Endothelial cell of umbilical vein (primary cell): ENCODE data around the gene ENOSF1. TPM values are rescaled to one million over a fixed set of nuclear protein-coding genes. Genes with fewer than 3 reads are reported as not detected.

Experiments
- BruUV-seq: library from RNA; stranded (reverse); fragments of 400-500 nt; replicated peaks from 2 replicates; lab custom pipeline; 2021; lab: Mats Ljungman, UMichigan
- CTCF ChIA-PET: fragments of 300-600, 350-600 bp; sonication (Branson Sonifier 250); formaldehyde crosslinking; loops from one replicate; lab custom pipeline; 2021; ENCODE audit warnings: antibody characterized with exemption, inconsistent platforms; lab: Charles Lee
- POLR2A ChIA-PET: fragments of 300-600, 350-600 bp; sonication (Branson Sonifier 250); formaldehyde crosslinking; loops from one replicate; lab custom pipeline; 2021; ENCODE audit warnings: antibody characterized with exemption, inconsistent platforms; lab: Charles Lee
- DNase-seq: peaks from one replicate; pipeline ENCODE4 v3.0.0-alpha.2; 2011; ENCODE audit warnings: low read depth, low spot score
- FAIRE-seq: peaks from 2 replicates; lab custom pipeline; 2011; peaks lifted over from hg19 to GRCh38; lab: Jason Lieb, UNC
- H2AFZ ChIP-seq: 2 replicates; pipeline ENCODE4 v1.6.0; 2012; ENCODE audit warnings: low read depth, low read length, control low read depth, inconsistent platforms
- H3K27ac ChIP-seq: 2 replicates; pipeline ENCODE4 v1.5.1; 2011; ENCODE audit warnings: low read depth, mild to moderate bottlenecking, control low read depth, low read length, moderate library complexity; ENCODE audit not compliant: insufficient read depth
- H3K27me3 ChIP-seq, 2 experiments: 2 replicates each; pipeline versions ENCODE4 v1.6.0 to v1.6.1; 2011; ENCODE audit warnings: low read length in 2 of 2, mixed read lengths in 1 of 2; ENCODE audit not compliant: control insufficient read depth in 2 of 2, insufficient read depth in 2 of 2
- H3K36me3 ChIP-seq, 2 experiments: 2 replicates in 1 of 2; 3 replicates in 1 of 2; pipeline ENCODE4 v1.5.1; 2011; ENCODE audit warnings: low read length in 2 of 2, mild to moderate bottlenecking in 1 of 2, moderate library complexity in 1 of 2; ENCODE audit not compliant: control insufficient read depth in 2 of 2, insufficient read depth in 2 of 2; ENCODE audit errors: extremely low read depth in 1 of 2
- H3K4me1 ChIP-seq: 3 replicates; pipeline ENCODE4 v1.5.1; 2011; ENCODE audit warnings: mild to moderate bottlenecking, low read length; ENCODE audit not compliant: control insufficient read depth, insufficient read depth; ENCODE audit errors: extremely low read depth
- H3K4me2 ChIP-seq: 2 replicates; pipeline ENCODE4 v1.6.1; 2011; ENCODE audit warnings: low read length, control low read depth, mixed read lengths; ENCODE audit not compliant: insufficient read depth
- H3K4me3 ChIP-seq, 3 experiments: fragments of 200-600 bp in 1 of 3; sonication (generic), shearing (Covaris generic) in 1 of 3; replicated peaks in 1 of 3; 2 replicates each; pipeline ENCODE4 v1.5.1; 2011 to 2016; ENCODE audit warnings: control low read depth in 3 of 3, low read length in 3 of 3, mild to moderate bottlenecking in 2 of 3, inconsistent platforms in 1 of 3, low read depth in 1 of 3, moderate library complexity in 1 of 3; ENCODE audit not compliant: insufficient read depth in 1 of 3
- H3K79me2 ChIP-seq: 2 replicates; pipeline ENCODE4 v1.6.0; 2012; ENCODE audit warnings: low read length, inconsistent platforms; ENCODE audit not compliant: control insufficient read depth, insufficient read depth
- H3K9ac ChIP-seq: replicated peaks from 2 replicates; pipeline ENCODE3; 2011; ENCODE audit warnings: low read length, control low read depth; ENCODE audit not compliant: insufficient read depth; ENCODE audit errors: extremely low read depth
- H3K9me1 ChIP-seq: replicated peaks from 3 replicates; pipeline ENCODE4 v1.6.0; 2011; ENCODE audit warnings: mild to moderate bottlenecking, low read length; ENCODE audit not compliant: control insufficient read depth, insufficient read depth; ENCODE audit errors: extremely low read depth
- H3K9me3 ChIP-seq: replicated peaks from 2 replicates; pipeline ENCODE4 v1.5.1; 2012; ENCODE audit warnings: low read length, inconsistent platforms; ENCODE audit not compliant: control insufficient read depth, insufficient read depth
- H4K20me1 ChIP-seq: replicated peaks from 2 replicates; pipeline ENCODE3; 2011; ENCODE audit warnings: mild to moderate bottlenecking, low read length; ENCODE audit not compliant: control insufficient read depth, insufficient read depth; ENCODE audit errors: extremely low read depth
- CTCF ChIP-seq, 2 donors: IDR thresholded peaks; 1 replicate in 1 of 2; 2 replicates in 1 of 2; pipeline ENCODE4 v1.5.1; 2011; ENCODE audit warnings: low read length in 2 of 2, mild to moderate bottlenecking in 2 of 2, moderate library complexity in 2 of 2, control low read depth in 1 of 2, inconsistent platforms in 1 of 2, low read depth in 1 of 2; ENCODE audit not compliant: insufficient read depth in 1 of 2; ENCODE audit errors: extremely low read depth in 1 of 2
- EZH2 ChIP-seq: IDR thresholded peaks from 2 replicates; pipeline ENCODE4 v1.6.1; 2012; ENCODE audit warnings: borderline replicate concordance, low read depth, mild to moderate bottlenecking, moderate library complexity, low read length, inconsistent platforms; ENCODE audit not compliant: severe bottlenecking
- FOS ChIP-seq: IDR thresholded peaks from 2 replicates; pipeline ENCODE4 v1.6.1; 2011; ENCODE audit warnings: mild to moderate bottlenecking, low read length, moderate library complexity, borderline replicate concordance; ENCODE audit not compliant: insufficient read depth
- GATA2 ChIP-seq: IDR thresholded peaks from 2 replicates; pipeline ENCODE4 v1.7.0; 2011; ENCODE audit warnings: low read depth, mild to moderate bottlenecking, moderate library complexity, mixed read lengths, low read length; ENCODE audit not compliant: insufficient read length, insufficient read depth
- JUN ChIP-seq: IDR thresholded peaks from 2 replicates; pipeline ENCODE4 v1.6.1; 2011; ENCODE audit warnings: borderline replicate concordance, low read depth; ENCODE audit not compliant: insufficient read length, insufficient read depth
- MAX ChIP-seq: IDR thresholded peaks from 2 replicates; pipeline ENCODE4 v1.6.1; 2011; ENCODE audit not compliant: insufficient read depth, insufficient read length
- MYC ChIP-seq: IDR thresholded peaks from one replicate; pipeline ENCODE4 v1.6.1; 2011; ENCODE audit warnings: mild to moderate bottlenecking, low read depth, low read length
- POLR2A ChIP-seq: IDR thresholded peaks from 2 replicates; pipeline ENCODE4 v1.6.1; 2012; ENCODE audit warnings: low read depth, mild to moderate bottlenecking, control low read depth, low read length
- POLR2AphosphoS5 ChIP-seq: IDR thresholded peaks from 2 replicates; pipeline ENCODE4 v1.6.1; 2012; ENCODE audit warnings: low read depth, mild to moderate bottlenecking, control low read depth, low read length, moderate library complexity; ENCODE audit not compliant: insufficient read depth
- dilution Hi-C: fragments of 300-500 bp; cut with MboI; formaldehyde crosslinking; loops from one replicate; pipeline ENCODE4 v1.15.0; 2019; ENCODE audit warnings: low sequenced_read_pairs; ENCODE audit not compliant: extremely low pct_ligation_motif_present
- intact Hi-C: fragments of 100-400 bp; cut with micrococcal nuclease; formaldehyde crosslinking; loops from one replicate; pipeline ENCODE4 v1.10.0; 2022
- polyA plus RNA-seq, 4 experiments: library from polyadenylated mRNA; depleted of rRNA in 3 of 4; stranded (reverse) in 3 of 4; unstranded in 1 of 4; fragments of >200 nt; gene quantifications; 2 replicates each; pipeline versions ENCODE4 v1.2.1 to v1.2.3, GENCODE V29; 2011 to 2012; ENCODE audit warnings: missing spikeins in 1 of 4
- total RNA-seq: library from RNA; stranded (reverse); gene quantifications from 2 replicates; pipeline ENCODE4 v1.2.3, GENCODE V29; 2021

The ENOSF1 gene
- total and polyA plus RNA-seq, 2 donors (not counting 3 experiments of a cell fraction or from before 2014, with no cell fraction given), result 19.5 to 50.5 TPM

- H3K9me1 ChIP-seq, result no peaks in the 10 kb centered on the region
- H3K4me3 ChIP-seq, result peak overlapping the region; percentile 70 to 88 (median 82)
- H3K4me1 ChIP-seq, result peaks cover 10% of the 10 kb centered on the region
- peak; percentile 93 for DNase-seq
- ChIA-PET POLR2A (no interaction called here), CTCF (interaction anchor here (0.6 to 2.8 kb wide), 11 partner anchors 12 to 181 kb away, joined by 3 to 16 read pairs (median 4); partner anchors contain the start of gene ENOSF1)
- dilution Hi-C loops, result no loop called here
- no peaks in the 10 kb centered on the region for H4K20me1 ChIP-seq
- TF ChIP-seq POLR2AphosphoS5 (peak; percentile 47), GATA2 (no peak), EZH2 (no peak), MAX (no peak), CTCF (IDR thresholded peaks at IDR 0.05; ENCODE audit: extremely low read depth in 1 of 2, insufficient read depth in 1 of 2, low read depth in 1 of 2, low read length in 2 of 2) (no peak), FOS (no peak), JUN (no peak), MYC (no peak), POLR2A (peak; percentile 74)
- TSS peak; percentile 64 for BruUV-seq
- intact Hi-C loops, result loop anchor here (2.0 to 10.0 kb wide), 2 partner anchors 55 to 177 kb away; partner anchors contain the start of gene ENOSF1
- H3K27ac ChIP-seq, result peak overlapping the region; percentile 46
- H3K79me2 ChIP-seq, result peaks cover 39% of the 10 kb centered on the region
- FAIRE-seq, result peak; percentile 96
- peak overlapping the region; percentile 89 for H3K4me2 ChIP-seq
- no peaks in the 10 kb centered on the region for H3K27me3 ChIP-seq
- H3K9me3 ChIP-seq, result no peaks in the 10 kb centered on the region
- peak overlapping the region; percentile 88 for H2AFZ ChIP-seq
- H3K9ac ChIP-seq, result peak overlapping the region; percentile 73
- peaks cover 0 to 13% of the 10 kb centered on the region in 2 experiments for H3K36me3 ChIP-seq
These were observed 54.2 kb downstream of the ENOSF1 start for GRCh38 chr18:658001-658946.
